Measurements from ENCODE around the gene ATXN7L2.
A peak's percentile ranks its signal among the peaks of the same experiment; 100 is the strongest.

ATXN7L2 gene

DNA sequence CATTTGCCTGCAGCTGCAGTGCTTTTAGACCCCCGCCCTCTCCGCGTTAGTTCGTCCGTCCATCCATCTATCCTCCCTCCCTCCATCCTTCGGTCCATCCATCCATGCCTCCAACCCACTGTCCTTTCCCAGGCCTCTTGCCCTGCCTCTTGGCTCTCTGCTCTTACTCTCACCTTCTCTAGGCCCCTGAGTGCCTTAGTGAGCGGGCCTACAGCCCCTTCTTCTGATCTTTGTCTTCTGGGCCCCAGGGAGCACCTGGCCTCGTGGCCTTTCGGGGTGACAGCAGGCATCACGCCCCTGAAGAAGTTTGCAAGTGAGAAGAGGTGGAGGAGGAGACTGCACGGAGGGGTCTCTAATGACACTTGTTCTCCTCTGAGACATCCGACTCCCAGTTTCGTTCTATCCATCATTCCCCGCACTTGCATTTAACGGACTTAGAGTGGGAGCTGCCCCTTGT, 842 bp downstream of the ATXN7L2 start:
- TF ChIP-seq OSR1 (CRISPR knock-in tag; IDR thresholded peaks at IDR 0.05) (no peak), TOX (CRISPR knock-in tag; IDR thresholded peaks at IDR 0.05; ENCODE audit: borderline replicate concordance) (no peak)

DNA sequence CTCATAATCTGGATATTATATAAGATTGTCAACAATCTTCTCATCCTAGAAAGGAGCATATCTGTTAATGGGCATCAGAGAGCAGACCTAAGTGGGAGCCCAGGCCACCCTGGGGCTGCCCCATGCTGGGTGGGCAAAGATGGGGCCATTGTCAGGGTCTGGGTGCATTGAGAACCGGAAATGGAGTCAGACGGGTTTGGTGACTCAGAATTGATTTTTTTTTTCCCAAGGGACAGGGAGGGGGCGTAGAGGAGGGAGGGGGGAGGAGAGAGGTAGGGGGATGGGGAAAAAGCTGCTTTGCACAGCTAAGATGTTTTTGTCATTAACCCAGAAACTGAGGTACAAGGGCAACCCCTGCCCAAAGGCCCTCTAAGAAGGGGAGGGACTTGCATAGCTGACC, 1.3 kb downstream of the ATXN7L2 start:
- no peak for ATAC-seq
- TF ChIP-seq ZNF70 (CRISPR knock-in tag; IDR thresholded peaks at IDR 0.05) (no peak), ISL1 (CRISPR knock-in tag; IDR thresholded peaks at IDR 0.05) (no peak), CREB5 (CRISPR knock-in tag; IDR thresholded peaks at IDR 0.05; ENCODE audit: low read depth) (no peak), CSDC2 (CRISPR knock-in tag; IDR thresholded peaks at IDR 0.05) (no peak), BACH2 (CRISPR knock-in tag; IDR thresholded peaks at IDR 0.05; ENCODE audit: borderline replicate concordance) (no peak), RARB (CRISPR knock-in tag; IDR thresholded peaks at IDR 0.05) (no peak), ZFP30 (CRISPR knock-in tag; IDR thresholded peaks at IDR 0.05) (no peak), POU6F1 (CRISPR knock-in tag; IDR thresholded peaks at IDR 0.05; ENCODE audit: borderline replicate concordance, low read depth) (no peak), ZC3H10 (CRISPR knock-in tag; IDR thresholded peaks at IDR 0.05) (no peak), TOX (CRISPR knock-in tag; IDR thresholded peaks at IDR 0.05; ENCODE audit: borderline replicate concordance) (no peak)

More for the DNA sequence above, 842 bp downstream of the ATXN7L2 start:
- peak; percentile 21 for ATAC-seq

DNA sequence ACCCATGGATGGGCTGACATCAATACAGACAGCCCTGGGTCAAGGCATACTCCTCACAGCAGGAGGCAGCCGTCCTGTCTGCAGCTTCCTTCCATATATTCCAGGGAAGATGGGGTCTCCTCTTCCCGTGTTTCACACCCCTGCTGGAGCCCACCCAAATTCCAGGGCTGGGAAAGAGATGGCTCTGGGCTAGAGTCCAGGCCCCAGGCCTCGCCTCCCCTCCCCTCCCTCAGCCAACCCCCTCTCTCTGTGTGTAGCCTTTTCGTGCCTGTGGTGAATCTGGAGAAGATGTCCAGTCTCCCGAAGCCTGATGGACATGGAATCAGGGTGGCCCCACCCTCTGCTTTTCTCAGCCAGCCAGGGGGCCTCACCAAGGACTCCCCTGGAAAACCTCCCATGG, 3.6 kb downstream of the ATXN7L2 start:
- TF ChIP-seq ZFP3 (CRISPR knock-in tag; IDR thresholded peaks at IDR 0.05): no peak
- TF ChIP-seq RARB (CRISPR knock-in tag; IDR thresholded peaks at IDR 0.05): no peak
- TF ChIP-seq BACH2 (CRISPR knock-in tag; IDR thresholded peaks at IDR 0.05; ENCODE audit: borderline replicate concordance): no peak
- TF ChIP-seq POU6F1 (CRISPR knock-in tag; IDR thresholded peaks at IDR 0.05; ENCODE audit: borderline replicate concordance, low read depth): no peak
- TF ChIP-seq ISL1 (CRISPR knock-in tag; IDR thresholded peaks at IDR 0.05): no peak
- TF ChIP-seq ARNTL (CRISPR knock-in tag; IDR thresholded peaks at IDR 0.05; ENCODE audit: borderline replicate concordance, low read depth): no peak
- TF ChIP-seq ZNF8 (CRISPR knock-in tag; IDR thresholded peaks at IDR 0.05): no peak
- TF ChIP-seq, protein P1, sequence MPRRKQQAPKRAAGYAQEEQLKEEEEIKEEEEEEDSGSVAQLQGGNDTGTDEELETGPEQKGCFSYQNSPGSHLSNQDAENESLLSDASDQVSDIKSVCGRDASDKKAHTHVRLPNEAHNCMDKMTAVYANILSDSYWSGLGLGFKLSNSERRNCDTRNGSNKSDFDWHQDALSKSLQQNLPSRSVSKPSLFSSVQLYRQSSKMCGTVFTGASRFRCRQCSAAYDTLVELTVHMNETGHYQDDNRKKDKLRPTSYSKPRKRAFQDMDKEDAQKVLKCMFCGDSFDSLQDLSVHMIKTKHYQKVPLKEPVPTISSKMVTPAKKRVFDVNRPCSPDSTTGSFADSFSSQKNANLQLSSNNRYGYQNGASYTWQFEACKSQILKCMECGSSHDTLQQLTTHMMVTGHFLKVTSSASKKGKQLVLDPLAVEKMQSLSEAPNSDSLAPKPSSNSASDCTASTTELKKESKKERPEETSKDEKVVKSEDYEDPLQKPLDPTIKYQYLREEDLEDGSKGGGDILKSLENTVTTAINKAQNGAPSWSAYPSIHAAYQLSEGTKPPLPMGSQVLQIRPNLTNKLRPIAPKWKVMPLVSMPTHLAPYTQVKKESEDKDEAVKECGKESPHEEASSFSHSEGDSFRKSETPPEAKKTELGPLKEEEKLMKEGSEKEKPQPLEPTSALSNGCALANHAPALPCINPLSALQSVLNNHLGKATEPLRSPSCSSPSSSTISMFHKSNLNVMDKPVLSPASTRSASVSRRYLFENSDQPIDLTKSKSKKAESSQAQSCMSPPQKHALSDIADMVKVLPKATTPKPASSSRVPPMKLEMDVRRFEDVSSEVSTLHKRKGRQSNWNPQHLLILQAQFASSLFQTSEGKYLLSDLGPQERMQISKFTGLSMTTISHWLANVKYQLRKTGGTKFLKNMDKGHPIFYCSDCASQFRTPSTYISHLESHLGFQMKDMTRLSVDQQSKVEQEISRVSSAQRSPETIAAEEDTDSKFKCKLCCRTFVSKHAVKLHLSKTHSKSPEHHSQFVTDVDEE (CRISPR knock-in tag; IDR thresholded peaks at IDR 0.05): no peak
- no peak for TF ChIP-seq ZNF70 (CRISPR knock-in tag; IDR thresholded peaks at IDR 0.05)
- TF ChIP-seq CSDC2 (CRISPR knock-in tag; IDR thresholded peaks at IDR 0.05): no peak
- no peak for TF ChIP-seq PPARA (CRISPR knock-in tag; IDR thresholded peaks at IDR 0.05; ENCODE audit: borderline replicate concordance)
- no peak for TF ChIP-seq PATZ1 (CRISPR knock-in tag; IDR thresholded peaks at IDR 0.05; ENCODE audit: borderline replicate concordance)
- no peak for ATAC-seq

DNA sequence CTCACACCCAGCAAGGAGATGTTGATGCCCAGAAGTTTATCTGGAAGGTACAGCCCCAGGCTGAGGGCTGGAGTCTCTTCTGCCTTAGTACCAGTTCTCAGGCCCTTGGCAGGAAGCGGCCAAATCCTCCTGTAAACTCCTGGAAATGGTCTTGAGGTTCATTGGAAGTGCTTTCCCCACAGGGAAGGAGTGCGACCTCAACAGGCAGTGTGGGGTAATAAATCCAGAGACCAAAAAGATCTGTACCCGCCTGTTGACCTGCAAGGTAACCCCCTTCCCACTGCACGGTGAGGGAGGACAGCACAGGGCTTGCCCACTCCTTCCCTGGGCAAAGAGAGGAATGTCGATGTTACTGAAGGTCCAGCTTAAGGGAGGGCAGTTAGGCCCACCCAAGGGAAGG, 4.5 kb downstream of the ATXN7L2 start:
- ATAC-seq: no peak
- TF ChIP-seq ISL1 (CRISPR knock-in tag; IDR thresholded peaks at IDR 0.05) (no peak), POU6F1 (CRISPR knock-in tag; IDR thresholded peaks at IDR 0.05; ENCODE audit: borderline replicate concordance, low read depth) (no peak), CREB5 (CRISPR knock-in tag; IDR thresholded peaks at IDR 0.05; ENCODE audit: low read depth) (no peak), ZC3H10 (CRISPR knock-in tag; IDR thresholded peaks at IDR 0.05) (no peak)
- TF ChIP-seq, protein P1 (CRISPR knock-in tag; IDR thresholded peaks at IDR 0.05): no peak

All from SK-N-SH treated with all-trans-retinoic acid at 6 μM for 48 hours (cell line).